ENCODE results near the gene SPAG6.
A peak's percentile ranks its signal among the peaks of the same experiment; 100 is the strongest.

The SPAG6 gene

GRCh38 chr10:22340329-22341189 is 4.7 kb upstream of the SPAG6 start (continued):
- TF ChIP-seq CSRNP3 (CRISPR knock-in tag; IDR thresholded peaks at IDR 0.05) = no peak
- no peak for TF ChIP-seq ESRRG (CRISPR knock-in tag; IDR thresholded peaks at IDR 0.05)
- no peak for TF ChIP-seq ZNF8 (CRISPR knock-in tag; IDR thresholded peaks at IDR 0.05)
- TF ChIP-seq SNAI2 (CRISPR knock-in tag; IDR thresholded peaks at IDR 0.05) = no peak
- no peak for TF ChIP-seq ZFP30 (CRISPR knock-in tag; IDR thresholded peaks at IDR 0.05)
- TF ChIP-seq POU6F1 (CRISPR knock-in tag; IDR thresholded peaks at IDR 0.05; ENCODE audit: borderline replicate concordance, low read depth) = no peak

- peak; percentile 41 for ATAC-seq
- TF ChIP-seq TSHZ2 (CRISPR knock-in tag; IDR thresholded peaks at IDR 0.05) (no peak), GLIS3 (CRISPR knock-in tag; IDR thresholded peaks at IDR 0.05) (0 out of 2 replicates have a peak, but pooled peaks have one; percentile 10), POU6F1 (CRISPR knock-in tag; IDR thresholded peaks at IDR 0.05; ENCODE audit: borderline replicate concordance, low read depth) (no peak), BACH2 (CRISPR knock-in tag; IDR thresholded peaks at IDR 0.05; ENCODE audit: borderline replicate concordance) (no peak), ZC3H10 (CRISPR knock-in tag; IDR thresholded peaks at IDR 0.05) (no peak)
Measured at GRCh38 chr10:22341190-22341925, 3.9 kb upstream of the SPAG6 start.

- no peak for TF ChIP-seq ZFP3 (CRISPR knock-in tag; IDR thresholded peaks at IDR 0.05)
- no peak for TF ChIP-seq PATZ1 (CRISPR knock-in tag; IDR thresholded peaks at IDR 0.05; ENCODE audit: borderline replicate concordance)
- no peak for TF ChIP-seq ZNF565 (CRISPR knock-in tag; conservative IDR thresholded peaks at IDR 0.05; ENCODE audit: low read depth)
- TF ChIP-seq BACH2 (CRISPR knock-in tag; IDR thresholded peaks at IDR 0.05; ENCODE audit: borderline replicate concordance) = no peak
- TF ChIP-seq ARNTL (CRISPR knock-in tag; IDR thresholded peaks at IDR 0.05; ENCODE audit: borderline replicate concordance, low read depth) = no peak
- TF ChIP-seq RARB (CRISPR knock-in tag; IDR thresholded peaks at IDR 0.05) = no peak
- no peak for TF ChIP-seq CSRNP3 (CRISPR knock-in tag; IDR thresholded peaks at IDR 0.05)
- no peak for TF ChIP-seq OSR1 (CRISPR knock-in tag; IDR thresholded peaks at IDR 0.05)
- no peak for TF ChIP-seq GLIS3 (CRISPR knock-in tag; IDR thresholded peaks at IDR 0.05)
- no peak for TF ChIP-seq ZC3H10 (CRISPR knock-in tag; IDR thresholded peaks at IDR 0.05)
- TF ChIP-seq TCF4 (CRISPR knock-in tag; IDR thresholded peaks at IDR 0.05; ENCODE audit: borderline replicate concordance) = no peak
- TF ChIP-seq TSHZ2 (CRISPR knock-in tag; IDR thresholded peaks at IDR 0.05) = no peak
- TF ChIP-seq CREB5 (CRISPR knock-in tag; IDR thresholded peaks at IDR 0.05; ENCODE audit: low read depth) = no peak
- no peak for TF ChIP-seq ZNF70 (CRISPR knock-in tag; IDR thresholded peaks at IDR 0.05)
- no peak for TF ChIP-seq ZNF8 (CRISPR knock-in tag; IDR thresholded peaks at IDR 0.05)
- no peak for TF ChIP-seq ZFP30 (CRISPR knock-in tag; IDR thresholded peaks at IDR 0.05)
- no peak for ATAC-seq
Measured at GRCh38 chr10:22341926-22342196, 3.4 kb upstream of the SPAG6 start.

Measured in SK-N-SH treated with all-trans-retinoic acid at 6 μM for 48 hours (cell line).